Kidney epithelial cell (primary cell): ENCODE results near the gene GOLGA6L2. TPM values are rescaled to one million over a fixed set of nuclear protein-coding genes. Genes with fewer than 3 reads are reported as not detected.

Experiments
- DNase-seq: peaks from one replicate; pipeline ENCODE4 v3.0.0-alpha.2; 2010; ENCODE audit warnings: low read depth
- H3K27me3 ChIP-seq: 2 replicates; pipeline ENCODE4 v1.6.0; 2011; ENCODE audit warnings: low read length; ENCODE audit not compliant: control insufficient read depth, insufficient read depth
- H3K36me3 ChIP-seq: 2 replicates; pipeline ENCODE4 v1.5.1; 2011; ENCODE audit warnings: low read length; ENCODE audit not compliant: control insufficient read depth, insufficient read depth
- H3K4me3 ChIP-seq: 2 replicates; pipeline ENCODE4 v1.5.1; 2011; ENCODE audit warnings: low read depth, mild to moderate bottlenecking, control low read depth, low read length
- CTCF ChIP-seq: IDR thresholded peaks from 2 replicates; pipeline ENCODE4 v1.5.1; 2011; ENCODE audit warnings: mild to moderate bottlenecking, moderate library complexity, low read length, control low read depth, inconsistent platforms; ENCODE audit not compliant: insufficient read depth, poor library complexity, severe bottlenecking
- total RNA-seq: library from RNA; depleted of rRNA; stranded (reverse); fragments of >200 nt; gene quantifications from 2 replicates; pipeline ENCODE4 v1.2.3, GENCODE V29; 2015

Gene GOLGA6L2
- total RNA-seq, 1 donor from 2014 or later, result not detected

- Histone ChIP-seq H3K36me3 (no peaks in the 10 kb centered on the region), H3K4me3 (no peak overlapping the region), H3K27me3 (no peaks in the 10 kb centered on the region)
- no peak for DNase-seq
- no peak for TF ChIP-seq CTCF
Measured at GRCh38 chr15:23477920-23478319, 30.9 kb upstream of the GOLGA6L2 start.

DNA sequence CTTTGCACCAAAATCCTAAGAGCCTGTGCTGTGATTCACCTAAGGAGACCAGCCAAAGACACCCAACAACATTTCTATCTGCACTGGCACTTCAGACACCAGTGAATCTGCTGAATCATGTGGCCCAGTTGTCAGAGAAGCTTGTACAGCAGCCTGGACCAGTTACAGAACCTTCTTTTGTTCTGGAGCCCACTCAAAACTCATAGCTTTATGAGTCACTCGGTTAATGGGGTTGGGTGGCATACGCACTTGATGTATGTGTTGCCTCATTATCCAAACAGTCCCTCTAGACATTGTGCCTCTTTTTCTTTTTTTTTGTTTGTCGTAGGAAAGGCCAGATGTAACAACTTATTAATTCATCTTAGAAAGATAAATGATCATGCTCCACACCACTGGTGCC lies 25.6 kb upstream of the GOLGA6L2 start:
- Histone ChIP-seq H3K4me3 (no peak overlapping the region), H3K36me3 (no peaks in the 10 kb centered on the region), H3K27me3 (no peaks in the 10 kb centered on the region)
- no peak for DNase-seq
- no peak for TF ChIP-seq CTCF

- no peaks in the 10 kb centered on the region for H3K27me3 ChIP-seq
- no peaks in the 10 kb centered on the region for H3K36me3 ChIP-seq
- DNase-seq, result no peak
- no peak overlapping the region for H3K4me3 ChIP-seq
- no peak for TF ChIP-seq CTCF
Measured at GRCh38 chr15:23472033-23472432, 25.0 kb upstream of the GOLGA6L2 start.

GRCh38 chr15:23467110-23467600 lies 20.1 kb upstream of the GOLGA6L2 start:
- H3K36me3 ChIP-seq, result no peaks in the 10 kb centered on the region
- DNase-seq, result no peak
- H3K27me3 ChIP-seq, result no peaks in the 10 kb centered on the region
- no peak overlapping the region for H3K4me3 ChIP-seq
- TF ChIP-seq CTCF, result no peak

DNA sequence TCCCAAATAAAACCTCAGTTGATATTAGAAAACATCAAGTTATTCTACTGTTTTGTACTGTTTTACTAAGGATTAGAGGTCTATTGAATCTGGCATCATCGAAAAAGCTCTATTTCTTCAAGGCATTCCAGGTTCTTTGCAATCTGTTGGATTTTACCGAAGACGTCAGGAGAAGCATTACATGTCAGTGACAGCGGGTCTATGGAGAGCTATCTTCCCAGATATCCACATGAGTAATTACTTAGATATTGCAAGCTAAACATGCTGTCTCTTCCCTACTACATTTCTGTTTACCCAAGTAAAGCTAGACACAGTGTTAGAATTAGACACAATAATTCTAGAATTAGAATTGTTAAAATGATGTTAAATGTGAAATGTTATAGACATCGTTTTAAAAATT lies 10.8 kb upstream of the GOLGA6L2 start:
- DNase-seq, result no peak
- no peak for TF ChIP-seq CTCF
- Histone ChIP-seq H3K4me3 (no peak overlapping the region), H3K27me3 (no peaks in the 10 kb centered on the region), H3K36me3 (no peaks in the 10 kb centered on the region)

DNA sequence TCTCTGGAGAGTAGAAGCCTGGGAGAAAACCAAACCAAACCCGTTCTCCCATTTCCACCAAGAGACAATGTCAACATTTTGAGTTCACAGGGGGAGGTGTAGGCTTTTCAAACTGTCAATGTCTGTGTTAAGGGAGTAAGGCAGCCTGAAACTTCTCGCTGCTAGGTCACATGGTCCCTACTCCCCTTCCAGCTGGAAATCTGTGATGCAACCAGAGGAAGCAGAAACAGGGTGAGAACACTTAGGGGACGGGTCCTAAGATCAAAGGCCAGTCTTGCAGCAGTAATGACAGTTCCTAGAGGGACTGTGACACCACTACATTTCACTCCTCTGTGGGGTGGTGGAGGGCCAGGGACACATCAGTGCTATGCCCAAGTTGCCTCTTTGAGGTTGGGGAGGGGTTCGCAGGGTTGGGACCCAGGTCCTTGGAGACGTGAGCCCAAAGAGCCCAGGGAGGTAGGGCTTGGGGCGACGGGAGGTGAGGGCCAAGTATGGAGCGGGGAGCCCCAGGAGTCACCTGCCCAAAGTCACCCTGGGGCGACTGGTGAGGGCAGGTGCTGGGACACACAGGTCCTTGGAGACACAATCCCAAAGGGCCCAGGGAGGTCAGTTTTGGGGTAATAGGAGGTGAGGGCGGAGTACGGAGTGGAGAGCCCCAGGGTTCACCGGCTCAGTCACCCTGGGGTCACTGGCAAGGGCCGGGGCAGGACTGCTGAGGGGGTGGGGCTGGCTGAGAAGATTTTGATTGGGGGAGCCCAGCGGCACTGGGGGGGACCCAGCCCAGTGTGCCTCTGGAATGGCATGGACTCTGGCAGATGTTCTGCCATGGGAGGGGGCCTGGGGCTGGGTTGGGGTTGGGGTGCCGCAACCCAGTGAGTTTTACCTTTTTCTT lies 582 bp downstream of the GOLGA6L2 start:
- no peak for TF ChIP-seq CTCF
- no peaks in the 10 kb centered on the region for H3K36me3 ChIP-seq
- no peaks in the 10 kb centered on the region for H3K27me3 ChIP-seq
- no peak for DNase-seq
- H3K4me3 ChIP-seq, result no peak overlapping the region
